ENCODE measurements around the gene RAPGEF3. TPM values are rescaled to one million over a fixed set of nuclear protein-coding genes. Genes with fewer than 3 reads are reported as not detected.

The RAPGEF3 gene
- polyA plus RNA-seq, 1 experiment: 2.4 TPM

DNA sequence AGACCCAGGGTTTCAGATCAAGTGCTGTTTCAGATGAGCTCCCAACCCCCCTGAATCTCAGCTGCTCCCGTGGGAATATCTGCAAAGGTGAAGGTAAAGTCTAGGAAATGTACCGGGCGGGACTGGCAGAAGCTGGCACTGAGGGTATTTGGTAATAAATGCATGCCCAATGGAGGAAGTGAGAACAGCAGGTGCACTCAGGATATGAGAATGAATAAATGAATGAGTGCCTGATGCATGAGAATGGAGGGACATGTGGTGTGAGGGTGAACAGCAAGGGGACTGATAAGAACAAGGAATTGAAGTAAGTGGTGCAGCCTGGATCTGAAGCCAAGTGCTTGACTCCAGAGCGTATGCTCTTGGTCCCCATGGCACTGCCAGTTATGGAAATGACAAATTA, 11.6 kb downstream of the RAPGEF3 start:
- no peaks in the 10 kb centered on the region for H3K36me3 ChIP-seq (ENCODE audit: control insufficient read depth, insufficient read depth, low read length)
- TF ChIP-seq, protein P1, sequence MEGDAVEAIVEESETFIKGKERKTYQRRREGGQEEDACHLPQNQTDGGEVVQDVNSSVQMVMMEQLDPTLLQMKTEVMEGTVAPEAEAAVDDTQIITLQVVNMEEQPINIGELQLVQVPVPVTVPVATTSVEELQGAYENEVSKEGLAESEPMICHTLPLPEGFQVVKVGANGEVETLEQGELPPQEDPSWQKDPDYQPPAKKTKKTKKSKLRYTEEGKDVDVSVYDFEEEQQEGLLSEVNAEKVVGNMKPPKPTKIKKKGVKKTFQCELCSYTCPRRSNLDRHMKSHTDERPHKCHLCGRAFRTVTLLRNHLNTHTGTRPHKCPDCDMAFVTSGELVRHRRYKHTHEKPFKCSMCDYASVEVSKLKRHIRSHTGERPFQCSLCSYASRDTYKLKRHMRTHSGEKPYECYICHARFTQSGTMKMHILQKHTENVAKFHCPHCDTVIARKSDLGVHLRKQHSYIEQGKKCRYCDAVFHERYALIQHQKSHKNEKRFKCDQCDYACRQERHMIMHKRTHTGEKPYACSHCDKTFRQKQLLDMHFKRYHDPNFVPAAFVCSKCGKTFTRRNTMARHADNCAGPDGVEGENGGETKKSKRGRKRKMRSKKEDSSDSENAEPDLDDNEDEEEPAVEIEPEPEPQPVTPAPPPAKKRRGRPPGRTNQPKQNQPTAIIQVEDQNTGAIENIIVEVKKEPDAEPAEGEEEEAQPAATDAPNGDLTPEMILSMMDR (IDR thresholded peaks at IDR 0.05; ENCODE audit: insufficient read depth, low read depth, low read length): no peak
- DNase-seq (ENCODE audit: low read depth): no peak
- POLR2A ChIA-PET: no interaction called here
- CTCF ChIA-PET: interaction anchor here (1.2 to 17.6 kb wide), 2 partner anchors 11 to 27 kb away, joined by 4 to 454 read pairs; partner anchors contain the start of gene SLC48A1
- no peak overlapping the region for H3K4me3 ChIP-seq (ENCODE audit: low read depth, low read length)
- peaks cover 7% of the 10 kb centered on the region for H3K27me3 ChIP-seq (ENCODE audit: control insufficient read depth, insufficient read depth, low read length)

DNA sequence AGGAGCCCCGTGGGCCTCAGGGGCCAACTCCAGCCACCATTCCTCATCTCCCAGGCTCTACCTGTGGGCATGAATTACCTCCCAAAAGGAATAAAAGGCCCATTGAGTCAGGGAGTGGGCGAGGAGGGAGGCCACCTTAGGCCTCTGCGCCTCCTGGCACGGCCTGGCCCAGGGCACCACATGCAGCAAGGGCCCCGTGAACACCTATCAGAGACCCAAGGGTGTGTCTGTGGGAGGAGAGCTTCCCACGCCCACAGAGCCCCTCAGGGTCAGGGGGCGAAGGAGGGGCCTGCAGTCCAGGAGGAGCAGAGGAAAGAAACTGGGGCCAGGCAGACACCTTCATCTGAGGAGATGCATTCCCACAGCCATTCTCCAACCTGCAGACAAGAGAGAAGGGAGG, 12.2 kb downstream of the RAPGEF3 start:
- no peak for DNase-seq (ENCODE audit: low read depth)
- CTCF ChIA-PET: interaction anchor here (0.9 to 17.6 kb wide), 3 partner anchors 11 to 29 kb away, joined by 4 to 454 read pairs (median 4); partner anchors contain the start of gene SLC48A1
- H3K27me3 ChIP-seq (ENCODE audit: control insufficient read depth, insufficient read depth, low read length): peaks cover 7% of the 10 kb centered on the region

DNA sequence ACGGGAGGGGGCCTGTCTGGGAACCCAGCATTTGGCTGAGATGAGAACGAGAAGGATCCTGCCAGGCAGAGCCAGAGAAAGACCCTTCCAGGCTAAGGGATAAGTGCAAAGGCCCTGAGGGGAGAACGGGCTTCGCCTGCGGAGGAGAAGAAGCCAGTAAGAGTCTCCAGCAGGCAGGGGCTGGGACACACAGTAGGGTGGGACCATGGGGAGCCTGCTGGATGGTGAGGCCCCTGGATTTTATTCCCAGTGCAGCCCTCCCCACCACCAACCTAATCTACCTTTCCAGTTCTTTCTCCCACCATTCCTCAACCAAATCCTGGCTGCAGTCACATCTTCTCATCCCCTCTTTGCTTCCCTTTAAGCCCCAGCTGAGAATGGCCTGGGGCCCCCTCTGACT, 12.6 kb downstream of the RAPGEF3 start:
- TF ChIP-seq, protein P1 (IDR thresholded peaks at IDR 0.05; ENCODE audit: insufficient read depth, low read depth, low read length): no peak
- no peaks in the 10 kb centered on the region for H3K36me3 ChIP-seq (ENCODE audit: control insufficient read depth, insufficient read depth, low read length)
- peaks cover 7% of the 10 kb centered on the region for H3K27me3 ChIP-seq (ENCODE audit: control insufficient read depth, insufficient read depth, low read length)
- DNase-seq (ENCODE audit: low read depth): no peak
- ChIA-PET CTCF (interaction anchor here (0.9 to 17.6 kb wide), 4 partner anchors 12 to 89 kb away, joined by 4 to 454 read pairs (median 126); partner anchors contain the start of gene SLC48A1), POLR2A (no interaction called here)
- no peak overlapping the region for H3K4me3 ChIP-seq (ENCODE audit: low read depth, low read length)

More for the DNA sequence above, 12.2 kb downstream of the RAPGEF3 start:
- TF ChIP-seq, protein P1 (IDR thresholded peaks at IDR 0.05; ENCODE audit: insufficient read depth, low read depth, low read length): no peak
- Histone ChIP-seq H3K4me3 (ENCODE audit: low read depth, low read length) (no peak overlapping the region), H3K36me3 (ENCODE audit: control insufficient read depth, insufficient read depth, low read length) (no peaks in the 10 kb centered on the region)
- POLR2A ChIA-PET: no interaction called here

- Histone ChIP-seq H3K36me3 (ENCODE audit: control insufficient read depth, insufficient read depth, low read length) (no peaks in the 10 kb centered on the region), H3K27me3 (ENCODE audit: control insufficient read depth, insufficient read depth, low read length) (peaks cover 7% of the 10 kb centered on the region), H3K4me3 (ENCODE audit: low read depth, low read length) (no peak overlapping the region)
- ChIA-PET CTCF (interaction anchor here (0.9 to 17.6 kb wide), 8 partner anchors 8 to 89 kb away, joined by 4 to 454 read pairs (median 99); partner anchors contain the start of genes RAPGEF3, RPAP3 and SLC48A1), POLR2A (no interaction called here)
- TF ChIP-seq, protein P1 (IDR thresholded peaks at IDR 0.05; ENCODE audit: insufficient read depth, low read depth, low read length): no peak
- no peak for DNase-seq (ENCODE audit: low read depth)
Observed at GRCh38 chr12:47745485-47746041, 13.1 kb downstream of the RAPGEF3 start.

- ChIA-PET POLR2A (no interaction called here), CTCF (interaction anchor here (1.3 to 17.6 kb wide), 11 partner anchors 8 to 90 kb away, joined by 3 to 454 read pairs (median 77); partner anchors contain the start of genes ENDOU, RAPGEF3, RPAP3 and SLC48A1)
Observed at GRCh38 chr12:47744778-47745436, 13.8 kb downstream of the RAPGEF3 start.

More at GRCh38 chr12:47744778-47745436, 13.8 kb downstream of the RAPGEF3 start:
- TF ChIP-seq, protein P1 (IDR thresholded peaks at IDR 0.05; ENCODE audit: insufficient read depth, low read depth, low read length): no peak
- Histone ChIP-seq H3K27me3 (ENCODE audit: control insufficient read depth, insufficient read depth, low read length) (peaks cover 7% of the 10 kb centered on the region), H3K36me3 (ENCODE audit: control insufficient read depth, insufficient read depth, low read length) (no peaks in the 10 kb centered on the region), H3K4me3 (ENCODE audit: low read depth, low read length) (no peak overlapping the region)
- no peak for DNase-seq (ENCODE audit: low read depth)
